ENCODE measurements around the gene TMEM9.

The TMEM9 gene

GRCh38 chr1:201154389-201155165 lies at the start of gene TMEM9:
TMEM9 (minus strand) TSS chr1:201154474; CDS start chr1:201153923, 551 bp downstream.
- peak; percentile 99 for DNase-seq (ENCODE audit: low spot score)

- no peak for DNase-seq (ENCODE audit: low spot score)
Measured at GRCh38 chr1:201198598-201198997, 44.3 kb upstream of the TMEM9 start.

- DNase-seq (ENCODE audit: low spot score): no peak
Measured at GRCh38 chr1:201194046-201194445, 39.8 kb upstream of the TMEM9 start.

- no peak for DNase-seq (ENCODE audit: low spot score)
Measured at GRCh38 chr1:201192261-201192788, 38.1 kb upstream of the TMEM9 start.

- DNase-seq (ENCODE audit: low spot score): peak; percentile 90
Measured at GRCh38 chr1:201191653-201192260, 37.5 kb upstream of the TMEM9 start.

- DNase-seq (ENCODE audit: low spot score): no peak
Measured at GRCh38 chr1:201190624-201191051, 36.4 kb upstream of the TMEM9 start, which contains the start of gene IGFN1. IGFN1 (plus strand) TSS chr1:201190824; CDS start chr1:201193294, 2,470 bp downstream.

- DNase-seq (ENCODE audit: low spot score): no peak
Measured at GRCh38 chr1:201190005-201190404, 35.7 kb upstream of the TMEM9 start.

GRCh38 chr1:201189085-201189484 lies 34.8 kb upstream of the TMEM9 start:
- no peak for DNase-seq (ENCODE audit: low spot score)

- no peak for DNase-seq (ENCODE audit: low spot score)
Measured at GRCh38 chr1:201186192-201186591, 31.9 kb upstream of the TMEM9 start.

GRCh38 chr1:201185527-201186128 lies 31.4 kb upstream of the TMEM9 start:
- no peak for DNase-seq (ENCODE audit: low spot score)

- no peak for DNase-seq (ENCODE audit: low spot score)
Measured at GRCh38 chr1:201185123-201185453, 30.8 kb upstream of the TMEM9 start.

- peak; percentile 92 for DNase-seq (ENCODE audit: low spot score)
Measured at GRCh38 chr1:201184307-201185122, 30.2 kb upstream of the TMEM9 start.

GRCh38 chr1:201183753-201184152 lies 29.5 kb upstream of the TMEM9 start:
- no peak for DNase-seq (ENCODE audit: low spot score)

- no peak for DNase-seq (ENCODE audit: low spot score)
Measured at GRCh38 chr1:201183209-201183608, 28.9 kb upstream of the TMEM9 start.

GRCh38 chr1:201181726-201182125 lies 27.5 kb upstream of the TMEM9 start:
- no peak for DNase-seq (ENCODE audit: low spot score)

- no peak for DNase-seq (ENCODE audit: low spot score)
Measured at GRCh38 chr1:201181323-201181722, 27.0 kb upstream of the TMEM9 start.

GRCh38 chr1:201180901-201181300 lies 26.6 kb upstream of the TMEM9 start:
- no peak for DNase-seq (ENCODE audit: low spot score)

GRCh38 chr1:201180141-201180540 lies 25.9 kb upstream of the TMEM9 start:
- DNase-seq (ENCODE audit: low spot score): no peak

GRCh38 chr1:201178718-201179117 lies 24.4 kb upstream of the TMEM9 start:
- DNase-seq (ENCODE audit: low spot score): no peak

- DNase-seq (ENCODE audit: low spot score): peak; percentile 15
Measured at GRCh38 chr1:201176940-201177339, 22.7 kb upstream of the TMEM9 start.

GRCh38 chr1:201175820-201176500 lies 21.7 kb upstream of the TMEM9 start:
- no peak for DNase-seq (ENCODE audit: low spot score)
